GM19438 (cell line): Measurements from ENCODE around the gene SPPL3.
"Not testable (repeated sequence)": the region's sequence is repeated elsewhere in the genome, so short reads cannot be mapped to it uniquely, and the experiment has no call there.

Experiments used
- ATAC-seq: cut with Tn5 transposase; IDR thresholded peaks from one replicate; pipeline ENCODE4 v1.9.1; 2021; ENCODE audit warnings: low read depth; ENCODE audit not compliant: unreplicated experiment

The SPPL3 gene, protein sequence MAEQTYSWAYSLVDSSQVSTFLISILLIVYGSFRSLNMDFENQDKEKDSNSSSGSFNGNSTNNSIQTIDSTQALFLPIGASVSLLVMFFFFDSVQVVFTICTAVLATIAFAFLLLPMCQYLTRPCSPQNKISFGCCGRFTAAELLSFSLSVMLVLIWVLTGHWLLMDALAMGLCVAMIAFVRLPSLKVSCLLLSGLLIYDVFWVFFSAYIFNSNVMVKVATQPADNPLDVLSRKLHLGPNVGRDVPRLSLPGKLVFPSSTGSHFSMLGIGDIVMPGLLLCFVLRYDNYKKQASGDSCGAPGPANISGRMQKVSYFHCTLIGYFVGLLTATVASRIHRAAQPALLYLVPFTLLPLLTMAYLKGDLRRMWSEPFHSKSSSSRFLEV

DNA sequence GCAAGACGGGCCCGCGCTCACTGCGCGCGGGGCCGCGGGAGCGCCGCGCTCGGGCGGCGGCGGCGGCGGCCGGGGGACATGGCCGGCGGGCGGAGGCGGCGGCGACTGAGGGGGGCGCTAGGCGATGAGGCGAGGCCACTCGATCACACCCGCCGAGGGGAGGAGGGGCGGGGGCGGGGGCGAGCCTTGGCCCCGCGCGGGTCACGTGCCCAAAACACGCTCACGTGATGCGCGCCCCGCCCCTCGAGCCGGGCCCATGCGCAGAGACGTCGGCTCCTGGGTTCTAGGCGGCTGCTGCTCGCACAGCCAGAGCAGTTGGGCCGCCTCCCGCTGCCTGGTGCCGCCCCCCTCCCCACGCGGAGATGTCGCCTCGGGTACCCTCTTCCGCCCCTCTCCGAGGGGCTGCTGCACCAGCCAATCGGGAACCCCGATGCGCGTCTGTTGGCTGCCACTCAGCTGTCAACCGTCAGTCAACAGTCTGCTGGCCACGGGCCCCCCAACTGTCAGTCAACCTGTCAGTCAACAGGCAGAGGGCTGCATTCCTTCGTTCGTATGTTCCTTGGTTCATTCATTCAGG lies at the start of gene SPPL3:
Gene SPPL3, minus strand, starts transcription at position 162 of the 577 bp plus-strand sequence. CDS start 491 bp downstream, outside the sequence.
- ATAC-seq = peak; percentile 54

DNA sequence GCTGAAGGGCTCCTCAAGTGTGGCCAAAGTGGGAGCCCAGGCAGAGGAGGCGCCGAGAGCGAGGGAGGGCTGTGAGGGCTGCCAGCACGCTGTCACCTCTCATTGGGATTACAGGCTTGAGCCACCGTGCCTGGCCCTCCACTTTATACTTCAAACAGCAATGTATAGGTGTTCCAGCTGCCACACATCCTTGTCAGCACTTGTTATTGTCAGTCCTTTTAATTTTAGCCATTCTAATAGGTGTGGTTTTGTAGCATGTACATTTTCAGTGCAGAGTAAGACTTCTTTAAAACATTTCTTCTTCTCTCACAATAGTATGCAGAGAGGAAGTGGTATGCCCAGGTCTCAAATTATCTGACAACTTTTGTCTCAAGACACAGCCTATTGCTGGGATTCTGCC lies 46.6 kb upstream of the SPPL3 start:
- no peak for ATAC-seq

DNA sequence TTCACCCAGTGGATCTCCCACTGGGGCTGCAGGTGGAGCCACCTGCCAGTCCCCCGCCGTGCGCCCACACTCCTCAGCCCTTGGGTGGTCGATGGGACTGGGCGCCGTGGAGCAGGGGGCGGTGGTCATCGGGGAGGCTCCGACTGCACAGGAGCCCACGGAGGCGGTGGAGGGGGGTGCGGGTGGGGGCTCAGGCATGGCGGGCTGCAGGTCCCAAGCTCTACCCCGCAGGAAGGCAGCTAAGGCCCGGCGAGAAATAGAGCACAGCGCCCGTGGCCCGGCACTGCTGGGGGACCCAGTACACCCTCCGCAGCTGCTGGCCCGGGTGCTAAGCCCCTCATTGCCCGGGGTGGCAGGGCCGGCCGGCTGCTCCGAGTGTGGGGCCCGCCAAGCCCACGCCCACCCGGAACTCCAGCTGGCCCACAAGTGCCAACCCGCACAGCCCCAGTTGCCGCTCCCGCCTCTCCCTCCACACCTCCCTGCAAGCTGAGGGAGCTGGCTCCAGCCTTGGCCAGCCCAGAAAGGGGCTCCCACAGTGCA lies 46.2 kb upstream of the SPPL3 start:
- not testable (repeated sequence) for ATAC-seq

DNA sequence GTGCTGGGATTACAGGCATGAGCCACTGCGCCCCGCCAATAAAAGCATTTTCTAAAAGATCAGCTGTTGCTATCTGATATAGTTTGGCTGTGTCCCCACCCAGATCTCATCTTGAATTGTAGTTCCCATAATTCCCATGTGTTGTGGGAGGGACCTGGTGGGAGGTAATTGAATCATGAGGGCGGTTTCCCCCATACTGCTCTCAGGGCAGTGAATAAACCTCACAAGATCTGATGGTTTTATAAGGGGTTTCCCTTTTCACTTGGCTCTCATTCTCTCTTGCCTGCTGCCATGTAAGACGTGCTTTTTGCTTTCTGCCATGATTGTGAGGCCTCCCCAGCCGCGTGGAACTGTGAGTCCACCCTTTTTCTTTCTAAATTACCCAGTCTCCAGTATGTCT lies 41.4 kb upstream of the SPPL3 start:
- ATAC-seq = not testable (repeated sequence)

DNA sequence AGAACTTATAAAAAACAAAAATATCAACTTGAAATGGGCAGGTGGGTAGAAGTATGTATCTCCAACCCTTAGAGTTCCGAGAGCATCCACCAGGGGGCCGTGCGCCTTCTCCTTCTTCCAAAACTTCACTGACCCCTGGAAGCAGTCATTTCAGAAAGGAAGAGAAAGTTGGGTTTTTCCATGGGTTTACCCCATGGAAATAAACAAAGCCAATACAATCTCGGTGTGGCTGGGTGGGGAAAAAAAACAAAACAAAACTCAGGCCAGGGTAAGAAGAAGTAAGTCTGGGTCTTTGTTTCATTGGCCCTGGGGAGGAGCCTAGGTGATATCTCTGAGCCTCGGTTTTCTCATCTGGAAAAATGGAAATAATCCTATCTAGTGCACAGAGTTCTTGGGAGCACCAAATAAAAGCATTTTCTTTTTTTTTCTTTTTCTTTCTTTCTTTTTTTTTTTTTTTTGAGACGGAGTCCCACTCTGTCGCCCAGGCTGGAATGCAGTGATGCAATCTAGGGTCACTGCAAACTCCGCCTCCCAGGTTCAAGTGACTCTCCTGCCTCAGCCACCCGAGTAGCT lies 40.6 kb upstream of the SPPL3 start:
- no peak for ATAC-seq

DNA sequence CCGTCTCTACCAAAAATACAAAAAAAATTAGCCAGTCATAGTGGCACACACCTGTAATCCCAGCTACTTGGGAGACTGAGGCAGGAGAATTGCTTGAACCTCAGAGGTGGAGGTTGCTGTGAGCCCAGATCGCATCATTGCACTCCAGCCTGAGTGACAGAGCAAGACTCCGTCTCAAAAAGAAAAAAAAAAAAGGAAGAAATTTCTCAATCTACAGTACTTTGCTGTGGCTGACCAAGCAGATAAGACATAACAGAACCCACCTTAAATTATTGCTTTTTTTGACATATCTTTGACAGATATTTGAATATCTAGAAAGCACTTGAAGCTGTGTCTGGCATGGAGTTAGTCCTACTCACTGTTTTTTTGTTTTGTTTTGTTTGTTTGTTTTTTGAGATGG lies 39.3 kb upstream of the SPPL3 start:
- ATAC-seq = no peak

DNA sequence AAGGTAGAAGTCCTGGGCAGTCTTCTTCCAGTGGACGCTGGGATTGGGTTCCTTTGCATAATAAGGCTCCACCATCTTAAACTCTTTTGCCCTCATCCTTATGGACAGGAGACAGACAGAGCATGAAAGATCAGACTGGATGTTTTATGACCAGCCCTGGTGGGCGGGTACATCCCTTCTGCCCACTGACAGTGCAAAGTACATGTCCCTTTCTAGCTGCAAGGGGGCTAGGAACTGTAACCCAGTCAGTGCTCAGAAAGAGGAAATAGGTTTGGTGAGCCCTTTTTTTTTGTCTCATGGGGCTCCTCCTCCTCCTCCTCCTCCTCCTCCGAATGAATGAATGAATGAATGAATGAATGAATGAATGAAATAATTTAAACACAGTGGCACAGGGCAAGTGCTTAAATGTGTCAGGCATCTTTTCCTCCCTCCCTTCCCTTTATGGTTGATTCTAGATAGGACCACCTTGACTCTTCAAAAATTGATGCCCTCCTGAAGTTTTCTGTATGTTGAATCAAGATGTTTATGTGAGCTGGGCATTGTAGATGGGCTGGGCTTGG lies 37.8 kb upstream of the SPPL3 start:
- no peak for ATAC-seq

DNA sequence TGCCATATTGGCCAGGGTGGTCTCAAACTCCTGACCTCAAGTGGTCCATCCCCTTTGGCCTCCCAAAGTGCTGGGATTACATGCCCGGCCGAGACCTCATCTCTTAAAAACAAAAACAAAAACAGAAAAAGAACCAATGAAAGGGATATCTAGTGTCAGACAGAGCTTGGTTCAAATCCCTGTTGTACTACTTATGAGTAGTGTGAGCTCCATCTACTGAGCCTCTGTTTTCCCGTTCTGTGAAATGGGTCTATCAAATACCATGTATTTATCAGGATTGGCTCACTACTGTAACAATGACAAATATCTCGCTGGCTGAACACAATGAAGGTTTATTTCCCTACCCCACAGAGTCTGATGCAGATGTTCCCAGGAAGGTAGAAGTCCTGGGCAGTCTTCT lies 37.3 kb upstream of the SPPL3 start:
- ATAC-seq = no peak

DNA sequence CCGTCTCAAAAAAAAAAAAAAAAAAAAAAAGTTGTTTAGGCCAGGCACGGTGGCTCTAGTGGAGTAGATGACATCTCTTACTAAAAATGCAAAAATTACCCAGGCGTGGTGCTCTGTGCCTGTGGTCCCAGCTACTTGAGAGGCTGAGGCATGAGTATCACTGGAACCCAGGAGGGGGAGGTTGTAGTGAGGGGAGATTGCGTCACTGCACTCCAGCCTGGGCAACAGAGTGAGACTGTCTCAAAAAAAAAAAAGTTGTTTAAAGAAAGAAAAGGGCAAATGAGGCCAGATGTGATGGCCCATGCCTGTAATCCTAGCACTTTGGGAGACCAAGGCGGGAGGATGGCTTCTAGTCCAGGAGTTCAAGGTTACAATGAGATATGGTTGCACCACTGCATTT lies 36.6 kb upstream of the SPPL3 start:
- no peak for ATAC-seq

DNA sequence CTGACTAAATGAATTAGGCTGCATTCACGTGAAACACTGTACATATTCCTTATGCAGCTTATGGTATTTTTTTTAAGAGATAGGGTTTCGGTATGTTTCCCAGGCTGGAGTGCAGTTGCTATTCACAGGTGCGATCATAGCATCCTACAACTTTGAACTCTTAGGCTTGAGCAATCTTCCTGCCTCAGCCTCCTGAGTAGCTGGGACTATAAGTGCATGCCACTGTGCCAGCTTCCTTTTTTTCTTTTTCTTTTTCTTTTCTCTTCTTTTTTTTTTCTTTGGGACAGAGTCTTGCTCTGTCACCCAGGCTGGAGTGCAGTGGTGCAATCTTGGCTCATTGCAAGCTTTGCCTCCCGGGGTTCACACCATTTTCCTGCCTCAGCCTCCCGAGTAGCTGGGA lies 35.8 kb upstream of the SPPL3 start:
- ATAC-seq = no peak

DNA sequence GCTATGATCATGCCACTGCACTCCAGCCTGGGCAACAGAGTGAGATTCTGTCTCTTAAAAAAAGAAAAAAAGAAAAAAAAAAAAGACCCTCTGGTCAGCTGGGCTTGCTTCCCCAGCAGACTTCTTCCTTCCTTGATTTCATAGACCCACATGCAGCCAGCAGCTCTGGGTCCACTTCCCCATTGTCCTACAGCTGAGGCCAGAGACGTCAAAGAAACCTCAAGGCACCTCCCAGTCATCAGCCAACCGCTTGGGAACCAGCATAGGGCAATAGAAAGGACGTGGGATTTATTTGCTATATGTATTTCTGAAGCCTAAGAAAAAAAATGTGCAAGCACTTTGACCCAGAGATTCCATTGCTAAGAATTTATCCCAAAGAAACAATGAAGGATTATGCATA lies 35.4 kb upstream of the SPPL3 start:
- no peak for ATAC-seq

DNA sequence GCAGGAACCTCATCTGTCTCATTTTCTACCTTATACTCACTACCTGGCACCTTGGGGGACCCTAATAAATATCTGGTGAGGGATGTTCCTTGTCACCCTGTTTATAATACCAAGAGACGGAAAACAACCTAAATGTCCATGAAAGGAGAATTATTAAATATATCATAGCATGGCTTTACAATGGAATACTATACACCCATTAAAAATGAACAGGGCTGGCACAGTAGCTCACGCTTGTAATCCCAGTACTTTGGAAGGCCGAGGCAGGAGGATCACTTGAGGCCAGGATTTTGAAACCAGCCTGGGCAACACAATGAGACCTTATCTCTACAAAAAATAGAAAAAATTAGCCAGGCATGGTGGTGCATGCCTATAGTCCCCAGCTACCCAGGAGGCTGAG lies 34.3 kb upstream of the SPPL3 start:
- ATAC-seq = no peak

DNA sequence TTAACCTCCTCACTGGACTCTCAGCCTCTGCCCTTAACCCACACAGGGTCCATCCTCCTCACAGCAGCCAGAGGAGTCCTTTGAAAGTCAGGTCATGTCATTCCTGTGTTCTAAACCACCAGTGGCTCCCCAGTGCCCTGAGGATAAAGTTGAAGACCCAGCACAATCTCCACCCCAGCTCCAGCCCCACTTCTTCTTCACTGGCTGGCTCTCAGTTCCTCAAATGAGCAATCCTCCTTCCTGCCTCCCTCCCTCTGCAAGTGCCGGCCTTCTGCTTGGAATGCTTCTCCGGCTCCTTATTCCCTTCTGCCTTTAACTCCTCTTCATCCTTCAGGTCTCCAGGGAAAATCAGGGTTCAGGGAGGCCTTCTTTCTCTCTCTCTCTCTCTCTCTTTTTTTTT lies 32.0 kb upstream of the SPPL3 start:
- ATAC-seq = no peak

DNA sequence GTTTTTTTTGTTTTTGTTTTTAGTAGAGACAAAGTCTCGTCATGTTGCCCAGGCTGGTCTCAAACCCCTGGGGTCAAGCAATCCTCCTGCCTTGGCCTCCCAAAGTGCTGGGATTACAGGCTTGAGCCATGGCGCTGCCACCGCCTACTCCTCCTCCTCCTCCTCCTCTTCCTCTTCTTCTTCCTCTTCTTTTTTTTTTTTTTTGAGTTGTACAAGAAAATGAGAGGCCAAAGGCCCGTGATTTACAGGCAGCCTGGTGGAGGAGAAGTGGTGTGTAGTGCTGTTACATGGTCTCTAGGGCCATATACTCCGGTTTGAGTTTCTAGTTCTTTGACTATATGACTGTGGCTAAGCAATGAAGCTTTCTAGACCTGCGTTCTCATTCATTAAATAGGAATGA lies 29.6 kb upstream of the SPPL3 start:
- no peak for ATAC-seq

DNA sequence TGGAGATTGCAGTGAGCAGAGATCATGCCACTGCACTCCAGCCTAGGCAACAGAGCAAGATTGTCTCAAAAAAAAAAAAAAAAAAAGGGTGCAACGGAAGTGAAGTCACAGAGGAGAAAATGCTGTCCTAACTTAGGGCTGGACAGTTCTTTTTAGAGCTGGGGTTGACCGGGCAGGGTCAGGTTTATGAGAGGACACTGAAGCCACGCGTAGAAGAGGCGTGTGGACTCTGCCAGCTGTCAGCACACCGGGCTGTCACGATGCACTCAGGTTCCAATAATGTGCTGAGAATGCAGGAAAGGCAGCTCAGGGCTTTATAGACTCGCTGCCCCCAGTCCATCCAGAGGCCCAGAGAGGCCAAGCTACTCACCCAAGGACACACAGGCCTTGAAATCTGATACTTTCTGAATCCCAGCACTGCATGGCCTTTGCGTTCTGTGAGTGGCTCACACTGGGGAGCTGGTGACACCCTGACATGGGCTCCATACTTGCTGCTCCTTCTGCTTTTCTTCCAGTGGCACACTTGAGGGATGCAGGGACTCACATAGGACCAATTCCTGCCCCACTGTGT lies 28.9 kb upstream of the SPPL3 start:
- no peak for ATAC-seq

DNA sequence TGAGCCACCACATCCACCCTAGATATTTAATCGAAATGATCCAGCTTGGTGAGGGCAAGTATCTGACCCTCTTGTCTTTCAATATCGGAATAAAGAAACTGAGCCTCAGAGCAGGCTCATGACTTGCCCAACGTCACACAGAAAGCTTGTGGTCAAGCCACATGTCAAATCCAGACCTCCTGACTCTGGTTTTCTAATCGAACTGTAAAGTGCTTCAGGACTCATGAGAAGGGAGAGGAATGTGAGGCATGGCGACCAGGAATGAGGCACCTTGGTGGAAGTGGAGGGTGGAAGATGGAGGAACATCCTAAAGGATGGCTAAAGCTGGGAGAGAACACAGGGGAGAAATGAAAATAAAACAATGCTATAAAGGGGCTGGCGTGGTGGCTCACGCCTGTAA lies 27.9 kb upstream of the SPPL3 start:
- no peak for ATAC-seq

DNA sequence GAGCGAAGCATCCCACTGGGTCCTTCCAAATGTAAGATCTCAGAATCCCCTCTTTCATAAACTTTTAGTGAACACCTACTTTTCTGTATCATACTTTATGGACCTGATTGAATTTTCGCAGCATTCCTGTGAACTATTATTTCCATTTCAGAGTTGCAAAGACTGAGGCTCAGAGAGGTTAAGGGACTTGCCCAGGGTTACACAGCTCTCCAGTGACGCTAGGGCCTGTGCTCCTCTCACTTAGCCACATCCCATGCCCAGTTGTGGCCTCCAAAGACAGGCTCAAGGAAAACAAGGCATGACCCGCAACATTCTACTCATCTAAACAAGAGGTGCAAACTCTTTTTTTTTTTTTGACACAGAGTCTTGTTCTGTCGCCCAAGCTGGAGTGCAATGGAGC lies 25.9 kb upstream of the SPPL3 start:
- no peak for ATAC-seq

DNA sequence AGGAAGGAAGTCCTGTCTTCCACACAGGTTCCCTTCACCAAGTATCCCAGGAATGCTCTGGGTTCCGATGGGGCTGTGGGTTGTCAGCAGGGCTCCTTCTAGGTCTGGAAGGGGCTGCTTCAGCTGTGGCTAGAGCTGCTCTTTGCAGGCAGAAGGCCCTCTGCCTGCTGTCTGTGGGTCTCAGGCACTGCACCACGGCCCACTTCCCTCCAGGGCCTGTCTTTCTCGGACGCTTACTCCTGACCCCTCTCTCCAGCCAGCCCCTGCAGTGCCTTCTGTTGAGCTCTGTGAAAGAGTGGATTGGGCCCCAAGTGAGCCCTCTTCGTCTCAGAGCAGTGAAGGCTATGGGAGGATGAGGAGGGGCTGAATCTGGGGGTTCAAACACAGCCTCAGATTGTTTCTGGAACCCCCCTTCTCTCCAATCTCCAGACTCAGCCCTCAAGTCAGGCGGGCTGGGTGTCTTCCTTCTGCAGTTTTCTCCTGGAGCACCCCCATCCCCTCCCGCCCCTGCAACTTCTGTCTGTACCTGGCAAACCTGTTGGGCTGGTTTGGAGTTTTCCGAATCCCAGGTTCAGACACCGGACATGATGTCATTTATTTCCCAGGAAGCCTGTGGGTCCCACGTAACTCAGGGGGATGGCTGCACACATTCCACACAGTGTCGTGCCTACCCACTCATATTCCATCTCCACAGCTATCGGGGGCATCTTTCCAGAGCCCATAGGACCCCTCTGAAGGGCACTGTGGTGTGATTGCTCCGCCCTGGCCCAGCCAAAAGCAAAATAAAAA lies 24.9 kb upstream of the SPPL3 start:
- no peak for ATAC-seq

DNA sequence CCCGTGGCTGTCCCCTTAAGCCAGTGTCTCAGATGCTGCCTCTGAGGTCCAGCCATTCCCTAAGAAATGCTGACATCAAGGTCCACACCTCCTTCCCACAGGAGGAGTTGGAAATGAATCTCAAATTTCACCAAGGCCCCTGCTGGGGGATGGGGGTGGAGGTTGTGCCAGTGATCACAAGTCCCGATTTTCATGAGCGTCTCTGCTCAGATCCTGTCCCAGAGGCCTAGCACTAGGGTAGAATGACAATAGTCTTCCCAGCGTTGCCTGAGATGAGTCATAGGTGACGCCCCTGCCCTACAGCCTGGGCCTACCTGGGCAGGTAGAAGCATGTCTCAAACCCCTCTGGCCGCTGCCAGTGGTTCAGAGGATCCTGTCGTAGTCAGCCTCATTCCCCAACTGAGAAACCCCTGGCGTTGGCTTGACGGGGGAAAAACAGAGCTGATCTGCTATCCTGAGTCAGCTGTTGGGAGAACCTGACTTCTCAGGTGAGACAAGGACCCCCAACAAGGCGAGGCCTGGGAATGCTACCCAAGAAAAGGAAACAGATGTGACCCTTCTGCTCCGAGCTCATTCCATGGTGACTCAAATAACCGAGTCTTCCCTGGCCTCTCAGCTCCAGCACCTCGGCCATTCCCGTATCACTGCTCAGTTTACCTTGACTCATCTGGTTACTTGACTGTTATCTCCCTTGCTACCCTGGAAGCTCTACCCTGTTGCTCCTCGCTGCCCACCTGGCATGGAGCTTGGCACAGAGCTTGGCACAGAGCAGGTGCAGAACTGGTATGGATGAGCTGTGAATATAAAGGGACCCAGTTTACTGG lies 21.8 kb upstream of the SPPL3 start:
- ATAC-seq = no peak

DNA sequence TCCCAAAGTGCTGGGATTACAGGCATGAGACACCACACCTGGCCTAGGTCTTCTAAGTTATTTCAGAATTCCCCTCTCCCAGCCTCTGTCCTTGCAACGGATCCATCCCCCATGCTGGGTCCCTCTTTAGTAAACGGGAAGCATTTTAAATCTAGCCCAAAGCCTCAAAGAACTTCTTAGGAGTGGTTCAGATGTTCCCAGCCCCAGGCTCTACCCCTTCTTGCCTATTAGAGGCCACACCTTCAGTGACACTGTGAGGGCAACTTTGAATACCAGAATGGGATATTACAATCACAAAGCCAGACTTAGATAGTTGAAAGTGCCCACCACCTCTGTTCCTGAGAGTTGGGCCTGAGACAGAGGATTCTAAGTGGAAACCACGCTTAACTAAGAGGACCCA lies 18.1 kb upstream of the SPPL3 start:
- no peak for ATAC-seq
